Amygdala (tissue), 56 donors: Measurements from ENCODE around the gene HHIPL1.
A peak's percentile ranks its signal among the peaks of the same experiment; 100 is the strongest.

Source experiments
- DNase-seq, 56 donors: peaks; one replicate each; lab custom pipeline; 2025; lab: John Stamatoyannopoulos, UW

Gene HHIPL1

GRCh38 chr14:99672506-99673304, 27.8 kb downstream of the HHIPL1 start:
- peak in 4 of 56 donors; percentile 8 to 33 (median 18) for DNase-seq

- no peak for DNase-seq
Observed at GRCh38 chr14:99673305-99674063, 28.6 kb downstream of the HHIPL1 start.

GRCh38 chr14:99674064-99674650, 29.2 kb downstream of the HHIPL1 start:
- no peak for DNase-seq

- no peak for DNase-seq
Observed at GRCh38 chr14:99674776-99675381, 29.9 kb downstream of the HHIPL1 start.

- no peak for DNase-seq
Observed at GRCh38 chr14:99675382-99675835, 30.5 kb downstream of the HHIPL1 start.

DNA sequence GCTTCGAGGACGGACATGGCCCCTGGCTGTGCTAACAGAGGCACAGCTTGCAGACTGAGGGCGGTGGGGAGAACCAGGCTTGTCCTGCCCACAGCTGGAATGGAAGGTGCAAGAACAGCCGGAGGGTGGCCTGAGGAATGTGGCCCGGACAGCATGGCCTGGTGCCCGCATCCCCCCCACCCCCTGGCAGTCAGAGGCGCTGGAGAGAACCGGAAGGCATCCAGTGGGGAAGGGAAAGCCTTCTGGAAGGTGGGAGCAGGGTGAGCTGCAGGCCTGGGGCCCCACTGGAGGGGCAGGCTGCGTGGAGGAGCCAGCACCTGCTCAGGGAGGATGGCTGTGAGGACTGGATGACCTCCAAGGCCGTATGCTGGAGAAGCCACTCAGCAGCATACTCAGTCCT, 31.0 kb downstream of the HHIPL1 start:
- DNase-seq = no peak

- no peak for DNase-seq
Observed at GRCh38 chr14:99676657-99677056, 31.7 kb downstream of the HHIPL1 start.

GRCh38 chr14:99677231-99678140, 32.6 kb downstream of the HHIPL1 start:
- no peak for DNase-seq

DNA sequence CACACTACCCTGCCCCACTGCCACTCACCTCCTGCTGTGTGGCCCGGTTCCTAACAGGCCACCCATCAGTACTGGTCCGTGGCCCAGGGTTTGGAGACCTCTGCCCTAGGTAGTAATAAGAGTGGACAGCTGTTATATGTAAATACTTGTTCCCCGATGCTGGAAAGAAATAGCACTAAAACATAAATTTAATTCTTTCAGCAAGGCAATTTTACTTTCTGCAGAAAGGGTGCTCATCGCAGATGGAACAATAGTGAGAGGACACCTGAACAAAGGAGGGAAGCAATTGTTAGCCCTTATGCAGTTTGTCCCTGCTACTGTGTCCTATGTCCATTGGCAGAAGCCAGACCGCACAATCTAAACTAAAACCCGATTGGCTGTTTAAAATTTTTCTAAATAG, 33.3 kb downstream of the HHIPL1 start:
- DNase-seq = no peak

DNA sequence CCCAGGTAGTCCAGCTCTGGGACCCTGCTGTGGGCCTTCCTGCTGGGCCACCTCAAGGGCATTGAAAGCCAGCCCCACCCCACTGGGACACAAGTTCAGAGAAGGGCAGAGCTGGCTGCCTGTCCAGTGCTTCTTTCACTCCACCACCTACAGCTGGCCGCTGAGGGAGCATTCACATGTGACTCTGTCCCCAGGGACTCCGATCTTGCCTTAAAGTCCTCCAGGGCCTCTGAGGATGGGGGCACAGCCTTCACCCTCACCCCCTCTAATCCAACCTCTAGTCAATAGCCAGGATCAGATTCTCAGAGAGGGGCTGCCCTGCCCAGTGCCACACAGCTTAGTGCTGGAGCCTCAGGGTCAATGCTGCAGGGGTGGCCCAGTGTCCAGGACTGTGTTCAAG, 34.2 kb downstream of the HHIPL1 start:
- no peak for DNase-seq

GRCh38 chr14:99679543-99679942, 34.6 kb downstream of the HHIPL1 start:
- DNase-seq = no peak

- DNase-seq = no peak
Observed at GRCh38 chr14:99679996-99680395, 35.1 kb downstream of the HHIPL1 start.

DNA sequence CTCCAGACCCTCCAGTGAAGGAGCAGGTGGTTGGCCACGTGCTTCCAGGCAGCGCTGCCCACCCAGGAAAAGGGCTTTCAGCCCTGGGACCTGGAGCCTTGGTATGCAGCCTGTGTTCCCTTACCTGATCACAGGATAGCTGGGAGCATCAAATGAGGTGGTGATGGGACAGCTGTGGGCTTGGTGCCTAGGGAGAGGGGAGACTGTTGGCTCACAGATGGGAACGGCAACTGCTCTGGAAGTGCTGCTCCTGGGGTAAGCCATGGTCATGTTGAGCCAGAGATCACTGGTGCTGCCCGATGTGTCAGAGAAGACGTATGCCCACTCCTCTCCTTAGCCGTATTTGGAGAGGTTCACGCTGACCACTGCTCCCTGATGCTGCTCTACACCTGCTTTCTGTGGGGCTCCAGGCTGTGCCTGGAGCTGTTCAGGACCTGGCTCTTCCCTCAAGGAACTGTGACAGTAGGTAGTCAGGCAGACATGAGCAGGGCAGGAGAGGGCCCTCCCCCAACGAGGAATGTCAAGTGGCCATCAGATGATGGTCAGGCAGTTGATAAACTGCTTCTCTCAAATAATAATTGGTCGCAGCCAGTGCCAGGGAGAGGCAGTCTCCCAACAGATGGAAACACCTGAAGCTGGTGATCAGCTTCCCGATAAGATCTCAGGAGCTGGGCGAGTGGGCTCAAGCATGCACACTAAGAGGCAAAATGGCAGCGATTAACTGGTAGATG, 36.3 kb downstream of the HHIPL1 start:
- DNase-seq = no peak

DNA sequence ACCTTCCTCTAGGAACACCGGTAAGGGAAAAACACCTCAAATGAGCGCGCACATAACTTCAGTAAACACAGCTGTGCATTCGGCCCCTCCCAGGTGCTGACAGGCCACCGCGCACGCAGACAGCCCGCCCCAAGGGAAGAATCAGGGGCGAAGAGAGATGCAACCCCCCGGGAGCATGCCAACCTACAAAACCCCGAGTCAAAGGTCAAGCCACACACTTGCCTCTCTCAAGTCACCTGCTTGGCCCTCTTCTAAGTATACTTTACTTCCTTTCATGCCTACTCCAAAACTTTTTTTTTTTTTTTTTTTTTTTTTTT, 36.9 kb downstream of the HHIPL1 start:
- no peak for DNase-seq

DNA sequence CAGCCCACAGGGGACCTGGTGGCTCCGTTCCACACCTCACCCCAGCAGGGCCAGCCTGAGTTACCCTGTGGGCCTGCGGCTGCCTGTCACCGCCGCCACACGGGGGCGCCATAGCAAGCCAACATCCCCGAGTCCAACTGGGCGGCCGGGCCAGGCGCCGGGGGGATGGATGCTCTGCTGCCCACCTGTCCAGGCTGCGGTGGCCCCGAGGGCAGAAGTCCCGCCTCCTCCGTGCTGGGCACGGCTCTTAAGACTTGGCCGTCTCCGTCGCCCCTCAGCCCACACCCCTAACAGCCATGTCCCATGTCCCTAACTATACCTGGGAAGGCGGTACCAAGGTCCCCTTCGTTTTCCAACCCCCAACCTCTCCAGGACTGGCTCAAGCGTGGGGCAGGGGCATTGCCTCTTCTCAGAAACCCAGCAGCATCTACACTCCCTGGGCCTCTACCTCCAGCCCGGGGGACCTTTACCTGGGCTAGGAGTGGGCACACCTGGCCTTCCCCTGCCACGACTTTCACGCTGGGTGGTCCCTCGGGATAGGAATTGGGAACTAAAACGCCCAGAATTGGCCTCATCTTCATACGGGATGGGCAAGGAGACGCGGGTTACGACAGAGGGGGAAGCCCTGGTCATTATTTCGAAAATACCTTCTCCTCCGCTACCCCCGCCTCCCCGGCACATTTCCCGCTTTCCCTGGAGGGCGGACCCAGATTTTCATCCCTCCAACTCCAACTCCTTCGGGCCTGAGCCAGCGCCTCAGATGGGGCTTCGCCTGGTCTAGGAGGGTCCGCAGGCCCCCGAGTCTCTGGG, 38.1 kb downstream of the HHIPL1 start:
- peak in 53 of 56 donors; percentile 25 to 86 (median 60) for DNase-seq

- DNase-seq = peak; percentile 40 to 100 (median 99)
Observed at GRCh38 chr14:99683619-99684409, 38.9 kb downstream of the HHIPL1 start, which contains the start of gene CYP46A1. CYP46A1 (plus strand) TSS chr14:99684298; CDS start chr14:99684418, 120 bp downstream.

DNA sequence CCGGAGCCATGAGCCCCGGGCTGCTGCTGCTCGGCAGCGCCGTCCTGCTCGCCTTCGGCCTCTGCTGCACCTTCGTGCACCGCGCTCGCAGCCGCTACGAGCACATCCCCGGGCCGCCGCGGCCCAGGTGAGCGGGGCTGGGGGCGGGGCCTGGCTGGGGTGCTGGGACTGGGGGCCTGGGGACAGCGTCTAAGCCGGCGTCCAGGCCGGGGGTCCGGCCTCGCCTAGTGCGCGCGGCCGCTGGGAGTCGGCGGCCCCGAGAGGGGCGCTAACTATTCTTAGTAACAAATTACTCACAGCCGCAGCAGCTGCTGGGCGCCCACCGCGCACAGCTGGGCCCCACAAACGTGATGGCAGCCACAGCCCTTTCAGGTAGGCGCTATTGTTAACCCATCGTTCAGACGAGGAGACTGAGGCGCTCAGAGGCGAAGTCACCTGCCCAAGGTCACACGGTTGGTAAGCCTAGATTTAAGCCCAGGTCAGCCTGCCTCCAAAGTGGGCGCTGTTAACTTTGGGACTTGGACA, 39.5 kb downstream of the HHIPL1 start:
- DNase-seq = no peak
